Measurements from ENCODE around the gene CPT1B.
"Not testable (repeated sequence)": the region's sequence is repeated elsewhere in the genome, so short reads cannot be mapped to it uniquely, and the experiment has no call there.

DNA sequence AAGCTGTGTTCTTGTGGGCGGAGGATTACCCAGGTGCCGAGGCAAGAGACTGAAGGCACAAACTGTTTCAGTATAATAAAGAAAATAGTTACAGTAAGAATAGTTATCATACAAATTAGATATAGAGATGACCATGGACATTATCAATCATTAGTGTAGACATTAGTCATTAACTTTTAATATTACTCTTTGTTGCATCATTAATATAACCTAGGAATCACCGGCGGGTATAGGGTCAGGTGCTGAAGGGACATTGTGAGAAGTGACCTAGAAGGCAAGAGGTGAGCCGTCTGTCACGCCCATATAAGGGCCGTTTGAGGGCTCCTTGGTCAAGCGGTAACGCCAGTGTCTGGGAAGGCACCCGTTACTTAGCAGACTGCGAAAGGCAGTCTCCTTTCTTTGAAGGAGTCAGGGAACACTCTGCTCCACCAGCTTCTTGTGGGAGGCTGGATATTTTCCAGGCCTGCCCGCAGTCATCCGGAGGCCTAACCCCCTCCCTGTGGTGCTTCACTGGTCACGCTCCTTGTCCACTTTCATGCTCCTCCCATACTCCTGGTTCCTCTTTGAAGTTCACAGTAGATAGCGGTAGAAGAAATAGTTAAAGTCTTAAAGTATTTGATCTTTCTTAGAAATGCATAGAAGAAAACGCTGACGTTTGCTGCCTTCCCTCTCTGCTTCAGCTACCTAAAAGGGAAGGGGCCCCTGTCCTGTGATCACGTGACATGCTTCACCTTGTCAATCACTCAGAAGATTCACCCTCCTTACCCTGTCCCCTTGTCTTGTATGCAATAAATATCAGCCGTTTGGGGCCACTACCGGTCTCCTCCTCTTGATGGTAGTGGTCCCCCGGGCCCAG lies 44.1 kb downstream of the CPT1B start:
- TF ChIP-seq RAD21 (conservative IDR thresholded peaks at IDR 0.05); CTCF (IDR thresholded peaks at IDR 0.05; ENCODE audit: poor library complexity, severe bottlenecking); POLR2AphosphoS5 (IDR thresholded peaks at IDR 0.05); EP300 (conservative IDR thresholded peaks at IDR 0.05; ENCODE audit: poor library complexity, severe bottlenecking); EZH2 (IDR thresholded peaks at IDR 0.05; ENCODE audit: borderline replicate concordance, insufficient read depth, low read length, poor library complexity, severe bottlenecking); TAF1 (IDR thresholded peaks at IDR 0.05; ENCODE audit: low read depth); SMC3 (conservative IDR thresholded peaks at IDR 0.05; ENCODE audit: poor library complexity): not testable (repeated sequence)
- TF ChIP-seq, protein P1, sequence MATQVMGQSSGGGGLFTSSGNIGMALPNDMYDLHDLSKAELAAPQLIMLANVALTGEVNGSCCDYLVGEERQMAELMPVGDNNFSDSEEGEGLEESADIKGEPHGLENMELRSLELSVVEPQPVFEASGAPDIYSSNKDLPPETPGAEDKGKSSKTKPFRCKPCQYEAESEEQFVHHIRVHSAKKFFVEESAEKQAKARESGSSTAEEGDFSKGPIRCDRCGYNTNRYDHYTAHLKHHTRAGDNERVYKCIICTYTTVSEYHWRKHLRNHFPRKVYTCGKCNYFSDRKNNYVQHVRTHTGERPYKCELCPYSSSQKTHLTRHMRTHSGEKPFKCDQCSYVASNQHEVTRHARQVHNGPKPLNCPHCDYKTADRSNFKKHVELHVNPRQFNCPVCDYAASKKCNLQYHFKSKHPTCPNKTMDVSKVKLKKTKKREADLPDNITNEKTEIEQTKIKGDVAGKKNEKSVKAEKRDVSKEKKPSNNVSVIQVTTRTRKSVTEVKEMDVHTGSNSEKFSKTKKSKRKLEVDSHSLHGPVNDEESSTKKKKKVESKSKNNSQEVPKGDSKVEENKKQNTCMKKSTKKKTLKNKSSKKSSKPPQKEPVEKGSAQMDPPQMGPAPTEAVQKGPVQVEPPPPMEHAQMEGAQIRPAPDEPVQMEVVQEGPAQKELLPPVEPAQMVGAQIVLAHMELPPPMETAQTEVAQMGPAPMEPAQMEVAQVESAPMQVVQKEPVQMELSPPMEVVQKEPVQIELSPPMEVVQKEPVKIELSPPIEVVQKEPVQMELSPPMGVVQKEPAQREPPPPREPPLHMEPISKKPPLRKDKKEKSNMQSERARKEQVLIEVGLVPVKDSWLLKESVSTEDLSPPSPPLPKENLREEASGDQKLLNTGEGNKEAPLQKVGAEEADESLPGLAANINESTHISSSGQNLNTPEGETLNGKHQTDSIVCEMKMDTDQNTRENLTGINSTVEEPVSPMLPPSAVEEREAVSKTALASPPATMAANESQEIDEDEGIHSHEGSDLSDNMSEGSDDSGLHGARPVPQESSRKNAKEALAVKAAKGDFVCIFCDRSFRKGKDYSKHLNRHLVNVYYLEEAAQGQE (IDR thresholded peaks at IDR 0.05; ENCODE audit: borderline replicate concordance): not testable (repeated sequence)

All from neural cell (in vitro differentiated cells).